ENCODE results near the gene AK9.
A peak's percentile ranks its signal among the peaks of the same experiment; 100 is the strongest.

AK9 gene

GRCh38 chr6:109511832-109512231 lies 179.2 kb downstream of the AK9 start:
- no peak for DNase-seq (ENCODE audit: low read depth)

GRCh38 chr6:109510358-109510757 lies 180.6 kb downstream of the AK9 start:
- DNase-seq (ENCODE audit: low read depth), result no peak

GRCh38 chr6:109508166-109508860 lies 182.7 kb downstream of the AK9 start:
- DNase-seq (ENCODE audit: low read depth), result no peak

- DNase-seq (ENCODE audit: low read depth), result no peak
Measured at GRCh38 chr6:109507490-109508072, 183.4 kb downstream of the AK9 start.

- no peak for DNase-seq (ENCODE audit: low read depth)
Measured at GRCh38 chr6:109506841-109507240, 184.2 kb downstream of the AK9 start.

GRCh38 chr6:109506314-109506713 lies 184.7 kb downstream of the AK9 start:
- no peak for DNase-seq (ENCODE audit: low read depth)

- no peak for DNase-seq (ENCODE audit: low read depth)
Measured at GRCh38 chr6:109503327-109504224, 187.4 kb downstream of the AK9 start.

- DNase-seq (ENCODE audit: low read depth), result no peak
Measured at GRCh38 chr6:109498936-109499335, 192.1 kb downstream of the AK9 start.

GRCh38 chr6:109498052-109498451 lies 192.9 kb downstream of the AK9 start:
- no peak for DNase-seq (ENCODE audit: low read depth)

- DNase-seq (ENCODE audit: low read depth), result no peak
Measured at GRCh38 chr6:109496036-109496772, 194.8 kb downstream of the AK9 start.

- no peak for DNase-seq (ENCODE audit: low read depth)
Measured at GRCh38 chr6:109493865-109494264, 197.1 kb downstream of the AK9 start.

- no peak for DNase-seq (ENCODE audit: low read depth)
Measured at GRCh38 chr6:109491207-109491938, 199.6 kb downstream of the AK9 start.

GRCh38 chr6:109490713-109491112 lies 200.3 kb downstream of the AK9 start:
- DNase-seq (ENCODE audit: low read depth), result no peak

- no peak for DNase-seq (ENCODE audit: low read depth)
Measured at GRCh38 chr6:109488001-109488400, 203.0 kb downstream of the AK9 start.

GRCh38 chr6:109486068-109486467 lies 204.9 kb downstream of the AK9 start:
- no peak for DNase-seq (ENCODE audit: low read depth)

GRCh38 chr6:109485266-109485935 lies 205.6 kb downstream of the AK9 start:
- no peak for DNase-seq (ENCODE audit: low read depth)

- no peak for DNase-seq (ENCODE audit: low read depth)
Measured at GRCh38 chr6:109484122-109484521, 206.9 kb downstream of the AK9 start.

- DNase-seq (ENCODE audit: low read depth), result no peak
Measured at GRCh38 chr6:109483735-109484057, 207.3 kb downstream of the AK9 start.

- DNase-seq (ENCODE audit: low read depth), result peak; percentile 36
Measured at GRCh38 chr6:109482905-109483734, 207.9 kb downstream of the AK9 start, which contains the start of gene ZBTB24. TSS of gene ZBTB24 (minus strand) at chr6:109483219. CDS start at chr6:109482026, 1,193 bp downstream.

GRCh38 chr6:109480993-109481480 lies 210.0 kb downstream of the AK9 start:
- no peak for DNase-seq (ENCODE audit: low read depth)
